Nephron progenitor cell (in vitro differentiated cells): Measurements from ENCODE around the gene TAPT1.
A peak's percentile ranks its signal among the peaks of the same experiment; 100 is the strongest.
"Not testable (repeated sequence)": the region's sequence is repeated elsewhere in the genome, so short reads cannot be mapped to it uniquely, and the experiment has no call there.

ENCODE experiments used
- DNase-seq: peaks from one replicate; pipeline ENCODE4 v3.0.0; 2021
- H3K27ac Mint-ChIP-seq: 2 replicates; pipeline ENCODE4 v1.8.0; 2021; ENCODE audit warnings: mild to moderate bottlenecking, moderate library complexity, mixed read lengths
- H3K27me3 Mint-ChIP-seq: 2 replicates; pipeline ENCODE4 v1.8.0; 2021; ENCODE audit warnings: mild to moderate bottlenecking, low read depth, mixed read lengths; ENCODE audit not compliant: poor library complexity
- H3K36me3 Mint-ChIP-seq: 2 replicates; pipeline ENCODE4 v1.8.0; 2021; ENCODE audit warnings: low read depth, mixed read lengths
- H3K4me1 Mint-ChIP-seq: 2 replicates; pipeline ENCODE4 v1.8.0; 2021; ENCODE audit warnings: mixed read lengths
- H3K4me3 Mint-ChIP-seq: 2 replicates; pipeline ENCODE4 v1.8.0; 2021; ENCODE audit warnings: mild to moderate bottlenecking, moderate library complexity, mixed read lengths
- H3K9me3 Mint-ChIP-seq: 2 replicates; pipeline ENCODE4 v1.8.0; 2021; ENCODE audit warnings: mild to moderate bottlenecking, moderate library complexity, mixed read lengths
- TF ChIP-seq, protein P1 (sequence below): fragments of 200-600 bp; sonication (generic); IDR thresholded peaks from 2 replicates; pipeline ENCODE4 v1.5.0; 2021; ENCODE audit warnings: antibody characterized with exemption

TAPT1 gene, protein sequence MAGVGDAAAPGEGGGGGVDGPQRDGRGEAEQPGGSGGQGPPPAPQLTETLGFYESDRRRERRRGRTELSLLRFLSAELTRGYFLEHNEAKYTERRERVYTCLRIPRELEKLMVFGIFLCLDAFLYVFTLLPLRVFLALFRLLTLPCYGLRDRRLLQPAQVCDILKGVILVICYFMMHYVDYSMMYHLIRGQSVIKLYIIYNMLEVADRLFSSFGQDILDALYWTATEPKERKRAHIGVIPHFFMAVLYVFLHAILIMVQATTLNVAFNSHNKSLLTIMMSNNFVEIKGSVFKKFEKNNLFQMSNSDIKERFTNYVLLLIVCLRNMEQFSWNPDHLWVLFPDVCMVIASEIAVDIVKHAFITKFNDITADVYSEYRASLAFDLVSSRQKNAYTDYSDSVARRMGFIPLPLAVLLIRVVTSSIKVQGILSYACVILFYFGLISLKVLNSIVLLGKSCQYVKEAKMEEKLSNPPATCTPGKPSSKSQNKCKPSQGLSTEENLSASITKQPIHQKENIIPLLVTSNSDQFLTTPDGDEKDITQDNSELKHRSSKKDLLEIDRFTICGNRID

DNA sequence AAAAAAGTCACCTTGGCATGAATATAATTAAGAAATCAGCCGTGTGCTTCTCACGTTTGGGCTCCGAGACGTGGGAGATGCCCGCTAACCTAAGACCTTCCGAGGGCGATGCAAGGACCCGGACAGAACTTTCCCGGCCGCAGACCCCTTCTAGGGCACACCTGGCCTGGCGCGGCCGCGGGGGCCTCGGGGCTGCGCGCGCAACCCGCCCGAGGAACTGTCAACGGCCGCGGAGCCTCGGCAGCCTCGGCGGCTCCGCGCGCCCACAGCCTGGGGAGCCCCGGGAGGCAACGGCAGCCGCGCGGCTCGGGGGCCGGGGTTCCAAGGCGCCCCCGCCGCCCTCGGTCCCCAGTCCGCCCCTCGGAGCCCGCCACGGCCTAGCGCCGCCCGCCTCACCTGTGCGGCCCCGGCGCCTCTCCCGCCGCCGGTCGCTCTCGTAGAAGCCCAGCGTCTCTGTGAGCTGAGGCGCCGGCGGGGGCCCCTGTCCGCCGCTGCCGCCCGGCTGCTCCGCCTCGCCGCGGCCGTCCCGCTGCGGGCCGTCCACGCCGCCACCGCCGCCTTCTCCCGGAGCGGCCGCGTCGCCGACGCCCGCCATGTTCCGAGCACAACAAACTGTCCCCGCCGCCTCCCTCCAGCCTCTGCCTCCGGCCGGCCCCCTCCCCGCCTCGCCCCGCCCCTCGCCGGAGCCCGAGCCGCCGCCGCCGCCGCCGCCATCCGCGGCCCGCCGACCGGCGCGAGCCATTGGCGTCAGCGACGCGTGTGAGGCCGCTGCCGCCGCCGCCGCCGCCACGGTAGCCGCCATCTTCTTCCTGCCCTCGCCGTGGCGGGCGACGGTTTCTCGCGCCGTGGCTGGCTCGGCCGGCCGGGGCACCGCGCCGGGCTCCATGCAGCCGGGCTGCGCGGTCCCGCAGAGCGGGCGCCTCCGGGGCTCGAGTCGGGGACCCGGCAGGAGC lies at the start of gene TAPT1:
Gene TAPT1, minus strand, starts transcription at position 609 of the 953 bp plus-strand sequence. Its CDS starts 14 bp downstream, at position 595.
- TF ChIP-seq, protein P1, sequence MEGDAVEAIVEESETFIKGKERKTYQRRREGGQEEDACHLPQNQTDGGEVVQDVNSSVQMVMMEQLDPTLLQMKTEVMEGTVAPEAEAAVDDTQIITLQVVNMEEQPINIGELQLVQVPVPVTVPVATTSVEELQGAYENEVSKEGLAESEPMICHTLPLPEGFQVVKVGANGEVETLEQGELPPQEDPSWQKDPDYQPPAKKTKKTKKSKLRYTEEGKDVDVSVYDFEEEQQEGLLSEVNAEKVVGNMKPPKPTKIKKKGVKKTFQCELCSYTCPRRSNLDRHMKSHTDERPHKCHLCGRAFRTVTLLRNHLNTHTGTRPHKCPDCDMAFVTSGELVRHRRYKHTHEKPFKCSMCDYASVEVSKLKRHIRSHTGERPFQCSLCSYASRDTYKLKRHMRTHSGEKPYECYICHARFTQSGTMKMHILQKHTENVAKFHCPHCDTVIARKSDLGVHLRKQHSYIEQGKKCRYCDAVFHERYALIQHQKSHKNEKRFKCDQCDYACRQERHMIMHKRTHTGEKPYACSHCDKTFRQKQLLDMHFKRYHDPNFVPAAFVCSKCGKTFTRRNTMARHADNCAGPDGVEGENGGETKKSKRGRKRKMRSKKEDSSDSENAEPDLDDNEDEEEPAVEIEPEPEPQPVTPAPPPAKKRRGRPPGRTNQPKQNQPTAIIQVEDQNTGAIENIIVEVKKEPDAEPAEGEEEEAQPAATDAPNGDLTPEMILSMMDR: no peak
- Mint-ChIP-seq H3K9me3 (no peaks in the 10 kb centered on the region), H3K4me1 (peaks cover 57% of the 10 kb centered on the region), H3K27ac (peak within 1 kb of the TSS; percentile 99), H3K27me3 (no peaks in the 10 kb centered on the region), H3K36me3 (peaks cover 3% of the 10 kb centered on the region), H3K4me3 (peak within 1 kb of the TSS; percentile 96)
- peak; percentile 90 for DNase-seq

DNA sequence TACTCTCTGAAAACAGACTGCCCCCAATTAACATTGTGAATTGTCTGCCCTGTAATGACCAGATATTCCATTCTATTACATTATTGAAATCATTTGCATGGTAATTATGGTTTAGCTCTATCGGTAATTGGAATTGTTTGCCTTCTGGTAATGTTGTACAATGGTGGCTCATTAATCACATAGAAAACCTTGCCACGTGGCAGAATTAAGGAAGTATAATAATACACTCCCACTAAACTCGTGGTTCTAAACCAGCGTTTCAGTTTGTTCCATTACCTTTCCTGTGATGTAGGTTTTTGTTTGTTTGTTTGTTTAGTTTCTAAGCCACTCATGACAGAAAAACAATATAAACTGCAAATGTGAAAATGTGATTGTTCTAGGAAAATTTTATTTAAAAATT lies 45.1 kb upstream of the TAPT1 start:
- Mint-ChIP-seq H3K4me3 (no peak overlapping the region), H3K4me1 (peaks cover 7% of the 10 kb centered on the region), H3K9me3 (peaks cover 17% of the 10 kb centered on the region), H3K36me3 (peaks cover 35% of the 10 kb centered on the region), H3K27me3 (no peaks in the 10 kb centered on the region), H3K27ac (no peak overlapping the region)
- TF ChIP-seq, protein P1: no peak
- no peak for DNase-seq

DNA sequence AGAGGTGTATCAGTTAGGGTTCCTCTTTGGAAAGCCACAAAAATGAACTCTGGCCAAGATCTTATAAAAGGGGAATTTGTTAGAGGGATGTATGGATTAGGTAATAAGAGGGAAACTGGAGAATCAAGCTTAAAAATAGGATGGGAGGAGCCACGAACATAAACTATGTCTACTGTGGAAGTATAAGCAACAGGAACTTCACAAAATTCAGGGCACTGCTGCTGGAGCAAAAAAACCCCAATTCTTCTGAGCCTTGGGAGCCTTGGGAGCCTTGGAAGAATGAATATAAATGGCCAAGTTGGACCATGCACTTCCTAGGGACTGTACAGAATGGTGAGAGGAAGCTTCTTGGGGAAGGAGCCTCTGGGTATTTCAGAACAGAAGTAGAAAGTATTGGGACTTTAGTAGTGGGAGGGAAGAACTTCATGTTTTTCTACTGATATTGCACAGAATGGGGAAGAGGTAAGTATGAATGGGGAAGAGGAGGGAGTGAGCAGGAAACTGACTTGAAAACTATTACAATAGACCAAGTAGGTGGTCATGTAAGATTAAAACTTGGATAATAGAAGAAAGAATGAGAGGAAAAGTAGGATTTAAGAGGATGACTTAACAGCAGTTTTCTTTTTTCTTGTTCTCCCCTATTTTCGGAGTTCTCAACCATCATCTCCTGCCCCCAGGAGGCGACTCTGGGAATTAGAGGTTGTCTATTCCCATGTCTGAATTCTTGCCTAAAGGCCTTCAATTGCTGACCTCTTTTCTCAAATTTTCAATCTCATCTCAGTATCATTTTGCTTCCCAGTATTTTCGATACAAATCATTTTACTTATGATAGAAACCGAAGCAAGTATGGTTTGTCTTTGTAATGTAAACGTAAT lies 44.4 kb upstream of the TAPT1 start:
- Mint-ChIP-seq H3K4me1 (peaks cover 7% of the 10 kb centered on the region), H3K4me3 (no peak overlapping the region), H3K9me3 (peaks cover 10% of the 10 kb centered on the region), H3K27me3 (no peaks in the 10 kb centered on the region), H3K27ac (no peak overlapping the region), H3K36me3 (peaks cover 28% of the 10 kb centered on the region)
- DNase-seq: no peak
- TF ChIP-seq, protein P1: peak; percentile 29

DNA sequence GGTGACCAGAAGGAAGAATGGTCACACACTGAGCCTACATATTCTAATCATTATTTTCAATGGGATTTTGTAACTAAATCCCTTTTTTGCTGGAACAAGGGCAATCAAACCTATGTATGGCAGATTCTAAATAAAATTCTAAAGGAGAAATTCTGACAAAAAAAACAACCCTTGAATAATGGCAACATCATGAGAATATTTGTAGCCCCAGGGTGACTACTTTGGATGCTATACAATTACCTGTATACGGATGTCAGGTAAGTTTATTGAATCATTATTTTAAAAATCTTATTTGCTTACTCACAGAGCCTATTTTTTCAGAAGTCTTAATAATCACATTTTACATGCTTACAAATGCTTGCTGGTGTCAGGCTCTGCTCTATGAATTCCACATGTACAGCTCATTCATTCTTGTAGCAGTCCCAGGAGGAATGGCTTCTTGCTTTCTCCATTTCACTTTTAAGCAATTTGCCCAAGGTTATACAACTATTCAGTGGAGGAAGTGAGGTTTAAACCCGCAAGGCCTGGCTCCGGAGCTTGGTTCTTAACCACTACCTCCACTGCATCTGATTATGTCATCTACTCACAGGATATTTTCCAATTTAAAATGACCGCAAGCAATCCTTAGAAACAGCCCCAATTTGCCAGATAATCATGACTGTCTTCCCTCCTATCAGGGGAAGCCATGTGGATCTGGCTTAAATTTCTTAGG lies 43.6 kb upstream of the TAPT1 start:
- not testable (repeated sequence) for H3K27me3 Mint-ChIP-seq

DNA sequence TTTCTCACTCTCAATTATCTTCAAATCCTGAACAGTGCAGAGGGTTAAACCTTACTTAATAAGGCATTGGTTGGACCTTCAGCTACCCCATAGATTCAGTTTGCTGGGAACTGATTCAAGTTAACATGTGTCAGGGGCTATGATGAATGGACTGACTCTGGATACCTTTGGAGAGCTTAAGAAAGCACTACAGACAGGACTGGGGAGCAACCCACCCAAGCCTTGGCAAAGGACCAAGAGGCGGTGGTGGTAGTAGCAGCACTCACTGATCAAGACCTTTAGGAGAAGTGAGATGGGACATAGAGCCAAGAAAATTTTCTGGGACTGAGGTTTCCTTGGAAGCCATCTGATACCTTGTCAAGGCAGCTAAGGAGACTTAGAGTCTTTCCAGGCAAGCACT lies 43.0 kb upstream of the TAPT1 start:
- Mint-ChIP-seq H3K27ac (no peak overlapping the region), H3K27me3 (no peaks in the 10 kb centered on the region), H3K9me3 (no peaks in the 10 kb centered on the region), H3K36me3 (peaks cover 16% of the 10 kb centered on the region), H3K4me1 (peaks cover 7% of the 10 kb centered on the region), H3K4me3 (no peak overlapping the region)
- TF ChIP-seq, protein P1: no peak
- DNase-seq: no peak

More for the DNA sequence above, 43.6 kb upstream of the TAPT1 start:
- DNase-seq, H3K27ac Mint-ChIP-seq, H3K9me3 Mint-ChIP-seq, H3K4me3 Mint-ChIP-seq, H3K4me1 Mint-ChIP-seq: not testable (repeated sequence)
- H3K36me3 Mint-ChIP-seq: peaks cover 20% of the 10 kb centered on the region
